K562 (cell line): ENCODE data around the gene ATP7B. TPM values are rescaled to one million over a fixed set of nuclear protein-coding genes. Genes with fewer than 3 reads are reported as not detected.
A peak's percentile ranks its signal among the peaks of the same experiment; 100 is the strongest.

Source experiments
- ATAC-seq: fragments of 200-7000 bp; cut with Tn5 transposase; 3 replicates; pipeline ENCODE4 v1.9.1; 2020; ENCODE audit warnings: moderate library complexity
- BruUV-seq: library from RNA; stranded (reverse); fragments of 400-500 nt; replicated peaks from 2 replicates; lab custom pipeline; 2021; lab: Mats Ljungman, UMichigan
- CTCF ChIA-PET: fragments of 300-600 bp; formaldehyde crosslinking; extraction: SDS; loops from one replicate; lab custom pipeline; 2021; ENCODE audit warnings: low intra/inter-chr PET ratio; lab: Yijun Ruan, JAX
- POLR2A ChIA-PET: fragments of 300-600, 350-650 bp; sonication (Branson Sonifier 250); formaldehyde crosslinking; extraction: SDS; loops from one replicate; lab custom pipeline; 2021; ENCODE audit warnings: antibody characterized with exemption, inconsistent platforms; lab: Yijun Ruan, JAX
- DNase-seq, 4 experiments: peaks; one replicate each; pipeline versions ENCODE4 v3.0.0 to v3.0.0-alpha.2; 2011 to 2018; ENCODE audit warnings: low spot score in 3 of 4, mixed read lengths in 3 of 4; ENCODE audit errors: extremely low read depth in 1 of 4
- FAIRE-seq: peaks from 2 replicates; lab custom pipeline; 2011; peaks lifted over from hg19 to GRCh38; lab: Jason Lieb, UNC
- H2AFZ ChIP-seq: 2 replicates; pipeline ENCODE4 v1.6.0; 2011; ENCODE audit warnings: low read depth, low read length, control low read depth, inconsistent platforms
- H3K27ac ChIP-seq: fragments of 200-600 bp; 3 replicates; pipeline ENCODE4 v1.8.0; 2011; ENCODE audit warnings: low read depth, mild to moderate bottlenecking, control low read depth, inconsistent platforms, low read length, moderate library complexity, mixed read lengths; ENCODE audit errors: extremely low read depth
- H3K27me3 ChIP-seq, 2 experiments: fragments of 300-600 bp in 1 of 2; 2 replicates in 1 of 2; 3 replicates in 1 of 2; pipeline versions ENCODE4 v1.6.0 to v1.8.0; 2011; ENCODE audit warnings: inconsistent platforms in 2 of 2, low read length in 2 of 2, mild to moderate bottlenecking in 1 of 2, mixed read lengths in 1 of 2, moderate library complexity in 1 of 2; ENCODE audit not compliant: control insufficient read depth in 2 of 2, insufficient read depth in 2 of 2
- H3K36me3 ChIP-seq: fragments of 300-600 bp; 3 replicates; pipeline ENCODE4 v1.8.0; 2011; ENCODE audit warnings: mild to moderate bottlenecking, low read length, inconsistent platforms; ENCODE audit not compliant: control insufficient read depth, insufficient read depth
- H3K4me1 ChIP-seq, 2 experiments: fragments of 200-600 bp in 1 of 2; replicated peaks in 1 of 2; 2 replicates in 1 of 2; 3 replicates in 1 of 2; pipeline versions ENCODE4 v1.5.1 to v1.8.0; 2011; ENCODE audit warnings: inconsistent platforms in 2 of 2, low read length in 2 of 2, mild to moderate bottlenecking in 1 of 2, mixed read lengths in 1 of 2, moderate library complexity in 1 of 2; ENCODE audit not compliant: control insufficient read depth in 2 of 2, insufficient read depth in 2 of 2
- H3K4me2 ChIP-seq: 2 replicates; pipeline ENCODE4 v1.6.1; 2011; ENCODE audit warnings: low read length, control low read depth, inconsistent platforms, mixed read lengths; ENCODE audit not compliant: insufficient read depth
- H3K4me3 ChIP-seq: fragments of 200-600 bp; sonication (generic), shearing (Covaris generic); 2 replicates; pipeline ENCODE4 v1.5.1; 2016; ENCODE audit warnings: control low read depth, inconsistent platforms
- H3K79me2 ChIP-seq: fragments of 200-600 bp; 3 replicates; pipeline ENCODE4 v1.8.0; 2011; ENCODE audit warnings: low read length, inconsistent platforms; ENCODE audit not compliant: control insufficient read depth, insufficient read depth
- H3K9ac ChIP-seq, 2 experiments: 2 replicates each; pipeline versions ENCODE4 v1.6.0 to v1.6.1; 2011; ENCODE audit warnings: low read depth in 2 of 2, low read length in 2 of 2, control low read depth in 1 of 2, inconsistent platforms in 1 of 2, mild to moderate bottlenecking in 1 of 2, mixed read lengths in 1 of 2; ENCODE audit not compliant: insufficient read depth in 1 of 2
- H3K9me1 ChIP-seq: one replicate; pipeline ENCODE4 v1.6.0; 2011; ENCODE audit warnings: inconsistent platforms, mild to moderate bottlenecking, low read length, moderate library complexity; ENCODE audit not compliant: control insufficient read depth, insufficient read depth
- H3K9me3 ChIP-seq: replicated peaks from 2 replicates; pipeline ENCODE4 v1.5.1; 2011; ENCODE audit warnings: low read depth, low read length, inconsistent platforms; ENCODE audit not compliant: control insufficient read depth, insufficient read depth
- H4K20me1 ChIP-seq: replicated peaks from 2 replicates; pipeline ENCODE4 v1.6.1; 2011; ENCODE audit warnings: low read length, inconsistent platforms, mixed read lengths; ENCODE audit not compliant: control insufficient read depth, insufficient read depth
- ADNP ChIP-seq: fragments of 200-800 bp; sonication (Bioruptor generic); IDR thresholded peaks from 2 replicates; pipeline ENCODE4 v1.6.1; 2016; ENCODE audit warnings: missing genetic modification characterization, missing compliant biosample characterization
- CEBPB ChIP-seq: fragments of 450-650 bp; IDR thresholded peaks from 2 replicates; pipeline ENCODE4 v1.6.1; 2016; ENCODE audit warnings: missing genetic modification characterization, missing compliant biosample characterization
- COPS2 ChIP-seq: fragments of 450-650 bp; conservative IDR thresholded peaks from 2 replicates; pipeline ENCODE4 v1.6.1; 2016; ENCODE audit warnings: mild to moderate bottlenecking, moderate library complexity
- FUS ChIP-seq: fragments of 200-400 bp; formaldehyde crosslinking; optimal IDR thresholded peaks from 2 replicates; pipeline ENCODE3; 2017; ENCODE audit warnings: low read depth, low read length
- GATA2 ChIP-seq: sonication (generic); formaldehyde crosslinking; IDR thresholded peaks from 2 replicates; pipeline ENCODE4 v1.4.0; 2020; ENCODE audit warnings: mild to moderate bottlenecking, missing genetic modification reagents
- GATAD2B ChIP-seq: fragments of 450-650 bp; IDR thresholded peaks from 2 replicates; pipeline ENCODE4 v1.6.1; 2017; ENCODE audit warnings: mild to moderate bottlenecking, borderline replicate concordance
- KDM1A ChIP-seq, 2 experiments: fragments of 450-650 bp; IDR thresholded peaks; 2 replicates each; pipeline ENCODE4 v1.6.1; 2016; ENCODE audit warnings: mild to moderate bottlenecking in 2 of 2
- KDM5B ChIP-seq: fragments of 200-600 bp; sonication (generic); IDR thresholded peaks from 2 replicates; pipeline ENCODE4 v1.6.1; 2012; ENCODE audit warnings: low read depth, mild to moderate bottlenecking, moderate library complexity, low read length, control low read depth, inconsistent platforms; ENCODE audit not compliant: insufficient replicate concordance
- NRF1 ChIP-seq, 2 experiments: fragments of 450-650 bp; IDR thresholded peaks in 1 of 2; conservative IDR thresholded peaks in 1 of 2; 2 replicates each; pipeline ENCODE4 v1.6.1; 2014; ENCODE audit warnings: mild to moderate bottlenecking in 2 of 2
- POLR2H ChIP-seq: IDR thresholded peaks from 2 replicates; pipeline ENCODE4 v1.6.1; 2016; ENCODE audit warnings: missing genetic modification characterization, low read depth, mild to moderate bottlenecking, control low read depth, missing compliant biosample characterization, moderate library complexity
- RFX7 ChIP-seq: fragments of 250-450 bp; sonication (Bioruptor Pico); IDR thresholded peaks from 2 replicates; pipeline ENCODE4 v1.5.1; 2021; ENCODE audit warnings: mild to moderate bottlenecking
- SIX5 ChIP-seq, 2 experiments: IDR thresholded peaks; 2 replicates each; pipeline ENCODE4 v1.6.1; 2011; ENCODE audit warnings: low read length in 2 of 2, borderline replicate concordance in 1 of 2, low read depth in 1 of 2, mild to moderate bottlenecking in 1 of 2, moderate library complexity in 1 of 2; ENCODE audit not compliant: insufficient read depth in 1 of 2
- SRSF3 ChIP-seq: fragments of 200-400 bp; formaldehyde crosslinking; IDR thresholded peaks from 2 replicates; pipeline ENCODE4 v1.6.1; 2016; ENCODE audit warnings: mild to moderate bottlenecking, low read length, moderate library complexity; ENCODE audit not compliant: insufficient read depth
- SUPT5H ChIP-seq: fragments of 450-650 bp; IDR thresholded peaks from 2 replicates; pipeline ENCODE4 v1.6.1; 2016
- USF2 ChIP-seq: sonication (generic); formaldehyde crosslinking; IDR thresholded peaks from 2 replicates; pipeline ENCODE4 v1.5.0; 2020; ENCODE audit warnings: missing genetic modification reagents
- WGBS: fragments of 100-300 bp; shearing (Covaris generic); methylation state at CpG from one replicate; pipeline ENCODE4 v1.1.6; 2016; ENCODE audit warnings: low coverage, mixed read lengths; ENCODE audit not compliant: insufficient coverage; ENCODE audit errors: missing lambda C conversion rate; 5-methylcytosine and 5-hydroxymethylcytosine counted together
- in situ Hi-C: fragments of 300-500 bp; cut with MboI; formaldehyde crosslinking; loops from 4 replicates; pipeline ENCODE4 v1.15.0; 2018; ENCODE audit warnings: inconsistent platforms, mixed read lengths
- intact Hi-C: fragments of 100-400 bp; cut with micrococcal nuclease; formaldehyde crosslinking; loops from 2 replicates; pipeline ENCODE4 v1.14.2; 2022
- polyA plus RNA-seq, 8 experiments: library from polyadenylated mRNA; depleted of rRNA in 4 of 8; stranded (reverse) in 5 of 8; unstranded in 3 of 8; fragments of >200 nt; fragmentation: Nextera tagmentation in 2 of 8; fragmentation: Illumina TruSeq in 1 of 8; extraction: Ambion mirVana in 2 of 8; extraction: Trizol in 1 of 8; gene quantifications; 2 replicates each; pipeline versions ENCODE4 v1.2.1 to v1.2.3, GENCODE V29; 2011 to 2014; ENCODE audit warnings: inconsistent platforms in 1 of 8, missing spikeins in 1 of 8
- total RNA-seq, 7 experiments: library from RNA; depleted of rRNA in 6 of 7; stranded (reverse); fragments of >200 nt in 6 of 7; fragmentation: Illumina TruSeq in 2 of 7; extraction: Trizol in 2 of 7; gene quantifications; 2 replicates each; pipeline versions ENCODE4 v1.2.1 to v1.2.3, GENCODE V29; 2011 to 2021; ENCODE audit warnings: low replicate concordance in 1 of 7
- TF ChIP-seq, protein P1 (sequence below): fragments of 450-650 bp; formaldehyde crosslinking; IDR thresholded peaks from 2 replicates; pipeline ENCODE4 v1.4.0; 2022; ENCODE audit warnings: mild to moderate bottlenecking, moderate library complexity

The ATP7B gene
- total and polyA plus RNA-seq, 9 of the 15 experiments (the other 6 are each of a cell fraction or from before 2014, with no cell fraction given): 1.1 to 20.4 (median 8.5) TPM

DNA sequence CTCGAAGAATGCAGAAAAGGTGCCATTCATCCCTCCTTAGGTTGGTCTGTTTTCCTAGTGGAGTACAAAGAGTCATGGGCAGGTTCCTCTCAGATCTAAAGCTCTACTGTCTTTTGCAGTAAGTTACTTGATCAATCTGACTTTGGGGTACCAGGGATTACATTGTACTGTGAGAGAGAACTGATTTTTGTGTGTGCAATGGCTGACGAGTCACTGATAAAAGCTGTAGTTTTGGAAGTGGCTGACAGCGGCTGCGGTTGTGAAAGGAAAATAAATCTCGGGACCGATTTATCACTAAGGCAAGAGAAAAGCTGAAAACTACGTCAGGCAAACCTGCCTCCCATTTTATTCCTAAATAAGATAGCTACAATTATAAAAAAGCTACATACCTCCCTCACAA, 40.1 kb upstream of the ATP7B start:
- Histone ChIP-seq H3K9me3 (no peaks in the 10 kb centered on the region), H4K20me1 (no peaks in the 10 kb centered on the region), H3K4me1 (no peaks in the 10 kb centered on the region), H3K79me2 (no peaks in the 10 kb centered on the region), H3K9ac (no peak overlapping the region), H3K27ac (no peak overlapping the region), H3K9me1 (no peaks in the 10 kb centered on the region), H3K27me3 (no peaks in the 10 kb centered on the region), H2AFZ (no peak overlapping the region), H3K4me2 (no peak overlapping the region), H3K4me3 (no peak overlapping the region), H3K36me3 (no peaks in the 10 kb centered on the region)
- 3% methylated on average over 7 of the region's 7 CpGs for WGBS
- ATAC-seq: no peak
- FAIRE-seq: no peak
- ChIA-PET POLR2A (interaction anchor here (0.7 kb wide), 1 partner anchor 52 kb away, joined by 3 read pairs; no protein-coding TSS in a partner anchor), CTCF (no interaction called here)
- TF ChIP-seq, protein P1, sequence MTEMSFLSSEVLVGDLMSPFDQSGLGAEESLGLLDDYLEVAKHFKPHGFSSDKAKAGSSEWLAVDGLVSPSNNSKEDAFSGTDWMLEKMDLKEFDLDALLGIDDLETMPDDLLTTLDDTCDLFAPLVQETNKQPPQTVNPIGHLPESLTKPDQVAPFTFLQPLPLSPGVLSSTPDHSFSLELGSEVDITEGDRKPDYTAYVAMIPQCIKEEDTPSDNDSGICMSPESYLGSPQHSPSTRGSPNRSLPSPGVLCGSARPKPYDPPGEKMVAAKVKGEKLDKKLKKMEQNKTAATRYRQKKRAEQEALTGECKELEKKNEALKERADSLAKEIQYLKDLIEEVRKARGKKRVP (CRISPR knock-in tag): no peak
- TF ChIP-seq KDM1A (IDR thresholded peaks at IDR 0.05): peak in 1 of 2 experiments; percentile 21; a peak in 1 of 4 replicates
- intact Hi-C loops: no loop called here
- no TSS peak for BruUV-seq
- no peak for DNase-seq
- in situ Hi-C loops: no loop called here

GRCh38 chr13:52048516-52048915, 37.3 kb upstream of the ATP7B start:
- no peak overlapping the region for H2AFZ ChIP-seq
- no peaks in the 10 kb centered on the region for H3K27me3 ChIP-seq
- DNase-seq (no peak), ATAC-seq (no peak), FAIRE-seq (no peak)
- intact Hi-C loops (no loop called here), in situ Hi-C loops (no loop called here)
- TF ChIP-seq SRSF3 (no peak), FUS (no peak), POLR2H (no peak), KDM5B (no peak), RFX7 (CRISPR knock-in tag) (no peak), GATAD2B (no peak), SUPT5H (no peak), USF2 (CRISPR knock-in tag) (no peak), GATA2 (CRISPR knock-in tag) (no peak), CEBPB (no peak), NRF1 (conservative IDR thresholded peaks at IDR 0.05 in 1 of 2, IDR thresholded peaks at IDR 0.05 in 1 of 2) (no peak), ADNP (tag) (no peak), COPS2 (no peak), SIX5 (IDR thresholded peaks at IDR 0.05; ENCODE audit: borderline replicate concordance in 1 of 2, insufficient read depth in 1 of 2, low read depth in 1 of 2, low read length in 2 of 2) (no peak)
- H3K9me1 ChIP-seq: no peaks in the 10 kb centered on the region
- H3K9me3 ChIP-seq: no peaks in the 10 kb centered on the region
- no peaks in the 10 kb centered on the region for H3K4me1 ChIP-seq
- no peak overlapping the region for H3K27ac ChIP-seq
- no peak overlapping the region for H3K9ac ChIP-seq
- POLR2A ChIA-PET: interaction anchor here (0.6 to 1.0 kb wide), 2 partner anchors 12 to 651 kb away, joined by 3 to 5 read pairs; no protein-coding TSS in a partner anchor
- no peaks in the 10 kb centered on the region for H4K20me1 ChIP-seq
- no peak overlapping the region for H3K4me2 ChIP-seq
- 16% methylated on average over 2 of the region's 2 CpGs for WGBS
- BruUV-seq: no TSS peak
- H3K4me3 ChIP-seq: no peak overlapping the region
- CTCF ChIA-PET: no interaction called here
- no peaks in the 10 kb centered on the region for H3K79me2 ChIP-seq
- no peaks in the 10 kb centered on the region for H3K36me3 ChIP-seq
